Measurements from ENCODE around the gene TMEM140. TPM values are rescaled to one million over a fixed set of nuclear protein-coding genes. Genes with fewer than 3 reads are reported as not detected.

The TMEM140 gene
- total RNA-seq, 1 donor from 2014 or later: not detected

- no peak for TF ChIP-seq CTCF (IDR thresholded peaks at IDR 0.05; ENCODE audit: unreplicated experiment)
- H3K36me3 Mint-ChIP-seq (ENCODE audit: low read depth, unreplicated experiment): peaks cover 40% of the 10 kb centered on the region
- peaks cover 9% of the 10 kb centered on the region for H3K9me3 Mint-ChIP-seq (ENCODE audit: unreplicated experiment)
- no peak for DNase-seq (ENCODE audit: low spot score)
- H3K27me3 Mint-ChIP-seq (ENCODE audit: unreplicated experiment): peaks cover 8% of the 10 kb centered on the region
- H3K27ac Mint-ChIP-seq (ENCODE audit: unreplicated experiment): no peak overlapping the region
- no peak overlapping the region for H3K4me3 Mint-ChIP-seq (ENCODE audit: unreplicated experiment)
- H3K4me1 Mint-ChIP-seq (ENCODE audit: unreplicated experiment): no peaks in the 10 kb centered on the region
Observed at GRCh38 chr7:135180122-135180521, 32.2 kb downstream of the TMEM140 start.

- peaks cover 5% of the 10 kb centered on the region for H3K27me3 Mint-ChIP-seq (ENCODE audit: unreplicated experiment)
- no peak overlapping the region for H3K27ac Mint-ChIP-seq (ENCODE audit: unreplicated experiment)
- no peak overlapping the region for H3K4me3 Mint-ChIP-seq (ENCODE audit: unreplicated experiment)
- H3K4me1 Mint-ChIP-seq (ENCODE audit: unreplicated experiment): no peaks in the 10 kb centered on the region
- no peak for DNase-seq (ENCODE audit: low spot score)
- peaks cover 9% of the 10 kb centered on the region for H3K9me3 Mint-ChIP-seq (ENCODE audit: unreplicated experiment)
- peaks cover 40% of the 10 kb centered on the region for H3K36me3 Mint-ChIP-seq (ENCODE audit: low read depth, unreplicated experiment)
- TF ChIP-seq CTCF (IDR thresholded peaks at IDR 0.05; ENCODE audit: unreplicated experiment): no peak
Observed at GRCh38 chr7:135181261-135181928, 33.5 kb downstream of the TMEM140 start.

DNA sequence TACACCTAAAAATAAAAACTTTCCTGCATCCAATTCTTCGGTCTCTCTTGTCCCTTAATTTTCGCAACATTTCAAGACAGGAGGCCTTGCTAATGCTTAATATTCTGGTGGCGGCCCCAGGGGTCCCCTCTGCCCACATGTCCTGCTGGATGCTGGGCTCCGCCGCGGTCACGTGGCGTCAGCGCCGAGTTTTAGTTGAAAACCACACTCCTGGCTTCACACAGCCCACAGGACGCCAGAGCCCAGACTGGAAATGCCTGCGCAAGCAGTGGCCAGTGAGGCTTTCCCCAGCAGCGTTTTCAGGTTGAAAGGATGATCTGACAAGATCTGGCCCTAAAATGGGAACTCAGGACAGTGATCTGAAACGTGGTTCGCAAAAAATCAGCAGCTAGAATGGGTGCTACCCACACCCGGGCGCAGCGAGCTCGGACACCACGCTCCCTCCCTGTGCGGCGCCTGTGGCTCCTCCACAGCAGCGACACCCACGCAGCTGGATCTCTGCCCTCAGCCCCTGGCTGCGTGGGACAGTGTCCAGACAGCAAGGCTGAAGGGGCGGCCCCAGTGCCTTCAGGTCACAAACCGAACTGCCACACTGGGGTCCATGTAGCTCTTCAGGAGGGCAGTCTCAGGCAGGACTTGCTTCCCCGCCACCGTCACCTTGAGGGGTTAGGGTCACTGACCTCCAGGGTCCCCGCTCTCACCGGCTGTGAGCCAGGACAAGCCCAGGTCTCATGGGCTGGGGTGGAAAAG is 34.2 kb downstream of the TMEM140 start:
- H3K4me1 Mint-ChIP-seq (ENCODE audit: unreplicated experiment): no peaks in the 10 kb centered on the region
- H3K36me3 Mint-ChIP-seq (ENCODE audit: low read depth, unreplicated experiment): peaks cover 40% of the 10 kb centered on the region
- no peak overlapping the region for H3K27ac Mint-ChIP-seq (ENCODE audit: unreplicated experiment)
- peak overlapping the region; percentile 33 for H3K4me3 Mint-ChIP-seq (ENCODE audit: unreplicated experiment)
- peaks cover 9% of the 10 kb centered on the region for H3K9me3 Mint-ChIP-seq (ENCODE audit: unreplicated experiment)
- no peak for TF ChIP-seq CTCF (IDR thresholded peaks at IDR 0.05; ENCODE audit: unreplicated experiment)
- H3K27me3 Mint-ChIP-seq (ENCODE audit: unreplicated experiment): peaks cover 5% of the 10 kb centered on the region
- DNase-seq (ENCODE audit: low spot score): no peak

- Mint-ChIP-seq H3K4me1 (ENCODE audit: unreplicated experiment) (no peaks in the 10 kb centered on the region), H3K36me3 (ENCODE audit: low read depth, unreplicated experiment) (peaks cover 50% of the 10 kb centered on the region)
Observed at GRCh38 chr7:135183478-135183877, 35.6 kb downstream of the TMEM140 start.

More at GRCh38 chr7:135183478-135183877, 35.6 kb downstream of the TMEM140 start:
- Mint-ChIP-seq H3K27me3 (ENCODE audit: unreplicated experiment) (peaks cover 5% of the 10 kb centered on the region), H3K4me3 (ENCODE audit: unreplicated experiment) (peak overlapping the region; percentile 72), H3K27ac (ENCODE audit: unreplicated experiment) (no peak overlapping the region), H3K9me3 (ENCODE audit: unreplicated experiment) (peaks cover 9% of the 10 kb centered on the region)
- no peak for DNase-seq (ENCODE audit: low spot score)
- TF ChIP-seq CTCF (IDR thresholded peaks at IDR 0.05; ENCODE audit: unreplicated experiment): no peak

Measured in endothelial cell (in vitro differentiated cells).